ENCODE results near the gene HDAC2.

Gene HDAC2

DNA sequence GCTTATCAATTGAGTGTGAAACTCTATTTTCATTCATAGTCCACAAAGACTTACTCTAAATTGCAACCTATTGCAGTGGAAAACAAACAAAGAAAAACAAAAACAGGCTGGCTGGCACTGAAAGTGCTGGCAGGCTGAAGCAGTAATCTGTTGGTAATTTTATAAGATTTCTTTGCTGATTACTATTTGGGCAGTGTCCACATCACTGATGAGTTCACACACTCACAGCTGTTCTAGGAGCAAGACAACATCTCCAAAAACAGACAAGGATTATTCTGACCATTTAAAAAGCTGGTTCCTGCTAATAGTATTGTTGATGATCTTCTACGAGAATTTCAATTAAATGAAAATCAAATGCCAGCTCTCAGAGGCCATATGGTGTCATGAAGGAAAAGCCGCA lies 86.9 kb downstream of the HDAC2 start:
- Histone ChIP-seq H3K36me3 (replicated peaks) (no peaks in the 10 kb centered on the region), H3K4me3 (ENCODE audit: low read depth, low read length) (no peak overlapping the region), H3K27ac (no peak overlapping the region), H3K27me3 (replicated peaks) (no peaks in the 10 kb centered on the region)
- no peak for DNase-seq
- in situ Hi-C loops (cut with HindIII; ENCODE audit: low pct_ligation_motif_present, low sequenced_read_pairs), result loop anchor here (25.0 kb wide), 1 partner anchor 1097 kb away; no protein-coding TSS in a partner anchor
- TF ChIP-seq, protein P1, sequence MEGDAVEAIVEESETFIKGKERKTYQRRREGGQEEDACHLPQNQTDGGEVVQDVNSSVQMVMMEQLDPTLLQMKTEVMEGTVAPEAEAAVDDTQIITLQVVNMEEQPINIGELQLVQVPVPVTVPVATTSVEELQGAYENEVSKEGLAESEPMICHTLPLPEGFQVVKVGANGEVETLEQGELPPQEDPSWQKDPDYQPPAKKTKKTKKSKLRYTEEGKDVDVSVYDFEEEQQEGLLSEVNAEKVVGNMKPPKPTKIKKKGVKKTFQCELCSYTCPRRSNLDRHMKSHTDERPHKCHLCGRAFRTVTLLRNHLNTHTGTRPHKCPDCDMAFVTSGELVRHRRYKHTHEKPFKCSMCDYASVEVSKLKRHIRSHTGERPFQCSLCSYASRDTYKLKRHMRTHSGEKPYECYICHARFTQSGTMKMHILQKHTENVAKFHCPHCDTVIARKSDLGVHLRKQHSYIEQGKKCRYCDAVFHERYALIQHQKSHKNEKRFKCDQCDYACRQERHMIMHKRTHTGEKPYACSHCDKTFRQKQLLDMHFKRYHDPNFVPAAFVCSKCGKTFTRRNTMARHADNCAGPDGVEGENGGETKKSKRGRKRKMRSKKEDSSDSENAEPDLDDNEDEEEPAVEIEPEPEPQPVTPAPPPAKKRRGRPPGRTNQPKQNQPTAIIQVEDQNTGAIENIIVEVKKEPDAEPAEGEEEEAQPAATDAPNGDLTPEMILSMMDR (IDR thresholded peaks at IDR 0.05; ENCODE audit: low read depth, low read length, missing control alignments), result no peak
